Left ventricle myocardium superior (tissue), 1 donor: Measurements from ENCODE around the gene PER2. TPM values are rescaled to one million over a fixed set of nuclear protein-coding genes. Genes with fewer than 3 reads are reported as not detected.
A peak's percentile ranks its signal among the peaks of the same experiment; 100 is the strongest.

Experiments
- ATAC-seq: fragments of 200-7000 bp; cut with Tn5 transposase; one replicate; pipeline ENCODE4 v1.9.1; 2020; ENCODE audit warnings: mild to moderate bottlenecking, moderate library complexity
- DNase-seq: peaks from one replicate; pipeline ENCODE4 v3.0.0-alpha.2; 2020
- intact Hi-C: fragments of 100-400 bp; cut with micrococcal nuclease; formaldehyde crosslinking; loops from one replicate; pipeline ENCODE4 v1.11.0; 2022
- total RNA-seq: library from RNA; stranded (reverse); fragmentation: NEBNext Ultra II Directional; extraction: Animal tissue kit (Norgen Biotek cat#: 25700); gene quantifications from one replicate; pipeline ENCODE4 v1.2.1, GENCODE V29; 2021
- donor health status: DM: no; HTN: yes; CAD: no; lungs with severe emphysema.

The PER2 gene
- total RNA-seq, 1 donor from 2014 or later: 4.5 TPM

DNA sequence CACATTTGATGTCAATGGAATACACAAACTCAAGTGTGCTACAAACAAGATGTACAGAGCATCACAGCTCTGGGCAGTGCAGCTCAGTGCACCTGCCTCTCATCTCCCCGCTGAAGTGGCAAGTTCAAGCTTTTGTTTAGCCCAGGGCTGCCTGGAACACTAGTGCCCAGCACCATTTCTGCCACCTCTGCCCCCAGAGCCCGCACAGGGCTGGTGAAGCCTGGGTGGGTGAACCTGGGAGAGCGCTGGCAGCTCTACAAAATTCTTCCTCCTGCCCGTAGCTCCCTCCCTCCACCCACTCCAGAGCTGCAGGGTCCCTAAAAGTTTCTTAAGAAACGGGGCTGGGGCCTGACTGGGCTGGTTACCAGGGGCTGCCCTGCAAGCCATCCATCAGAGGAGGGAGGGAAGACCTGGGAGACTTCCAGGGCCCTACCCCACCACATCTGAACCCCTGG, 50.1 kb downstream of the PER2 start:
- ATAC-seq (no peak), DNase-seq (no peak)
- intact Hi-C loops: no loop called here

GRCh38 chr2:238237431-238238135, 50.8 kb downstream of the PER2 start:
- intact Hi-C loops: no loop called here
- ATAC-seq (no peak), DNase-seq (no peak)

DNA sequence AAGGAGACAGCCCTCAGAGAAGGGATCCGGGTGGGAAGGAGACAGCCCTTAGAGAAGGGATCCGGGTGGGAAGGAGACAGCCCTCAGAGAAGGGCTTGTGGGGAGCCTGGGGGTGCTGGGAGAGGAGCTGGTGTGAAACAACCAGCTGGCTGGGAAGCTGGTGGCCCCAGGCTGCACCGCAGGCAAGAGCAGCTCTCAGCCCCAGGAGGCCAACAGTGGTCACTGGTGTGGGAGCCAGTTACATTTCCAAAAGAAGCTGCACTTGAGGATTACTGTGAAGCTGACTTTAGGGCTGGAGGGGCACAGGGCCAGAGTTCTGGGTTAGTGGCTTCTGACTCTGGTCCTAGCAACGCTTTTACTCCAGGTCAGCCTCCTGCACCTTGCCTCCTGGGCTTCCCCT, 51.8 kb downstream of the PER2 start:
- intact Hi-C loops: no loop called here

GRCh38 chr2:238235856-238236255, 52.6 kb downstream of the PER2 start:
- DNase-seq (no peak), ATAC-seq (no peak)
- intact Hi-C loops: no loop called here

More for the DNA sequence above, 51.8 kb downstream of the PER2 start:
- DNase-seq (no peak), ATAC-seq (no peak)

- no peak for DNase-seq
- no peak for ATAC-seq
- intact Hi-C loops: no loop called here
These were observed 53.1 kb downstream of the PER2 start for GRCh38 chr2:238235331-238235732.

GRCh38 chr2:238233625-238234024, 54.8 kb downstream of the PER2 start:
- no peak for ATAC-seq
- intact Hi-C loops: no loop called here
- DNase-seq: no peak

GRCh38 chr2:238231809-238232208, 56.6 kb downstream of the PER2 start:
- intact Hi-C loops: no loop called here
- DNase-seq (no peak), ATAC-seq (no peak)

DNA sequence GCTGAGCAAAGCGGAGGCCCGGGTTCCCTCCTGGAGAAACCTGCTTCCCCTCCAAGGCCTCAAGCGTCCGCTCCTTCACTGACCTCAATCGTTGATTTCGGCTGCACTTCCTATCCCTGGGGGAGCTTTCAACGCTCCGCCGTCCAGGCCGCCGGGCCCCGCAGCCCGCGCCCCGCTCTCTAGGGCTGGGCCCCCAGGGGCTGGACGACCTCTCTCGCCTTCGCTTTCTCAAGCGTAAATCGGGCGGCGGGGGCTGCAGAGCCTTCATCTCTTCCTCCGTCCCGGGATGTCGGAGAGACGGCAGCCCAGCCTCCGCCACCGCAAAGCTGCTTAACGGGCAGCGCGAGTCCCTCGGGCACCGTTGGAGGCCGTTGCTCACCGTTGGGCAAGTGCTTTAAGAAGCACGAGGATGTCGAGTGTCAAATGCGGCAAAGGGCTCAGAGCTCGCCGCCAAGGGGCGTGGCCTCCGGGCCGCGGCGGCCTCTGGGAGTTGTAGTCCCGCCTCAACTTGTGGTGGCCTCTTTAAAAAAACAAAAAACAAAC, 57.1 kb downstream of the PER2 start:
- intact Hi-C loops: no loop called here
- DNase-seq: peak; percentile 87
- peak; percentile 78 for ATAC-seq

DNA sequence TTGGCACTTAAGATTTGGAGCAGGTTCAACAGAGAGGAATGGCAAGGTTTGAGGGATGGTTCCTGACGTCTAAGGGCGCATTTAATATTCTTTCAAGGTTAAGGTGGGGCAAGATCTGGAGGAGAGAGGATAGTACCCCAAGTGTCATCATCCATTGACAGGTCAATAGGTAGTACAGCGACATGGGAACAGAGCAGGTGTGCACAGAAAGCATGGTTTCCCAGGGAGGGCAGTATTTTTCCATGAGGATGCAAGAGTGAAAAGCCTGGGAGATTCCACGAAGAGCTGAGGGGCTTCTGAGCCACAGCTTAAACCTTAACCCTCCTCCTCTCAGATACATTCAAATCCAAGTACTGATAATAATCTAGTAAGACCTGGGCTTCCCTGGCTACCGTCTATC, 57.7 kb downstream of the PER2 start:
- DNase-seq: no peak
- no peak for ATAC-seq
- intact Hi-C loops: no loop called here

- intact Hi-C loops: no loop called here
- DNase-seq: no peak
- peak; percentile 44 for ATAC-seq
These were observed 59.7 kb downstream of the PER2 start for GRCh38 chr2:238228700-238229099.

- no peak for DNase-seq
- intact Hi-C loops: no loop called here
- ATAC-seq: no peak
These were observed 60.8 kb downstream of the PER2 start for GRCh38 chr2:238227587-238228032.

DNA sequence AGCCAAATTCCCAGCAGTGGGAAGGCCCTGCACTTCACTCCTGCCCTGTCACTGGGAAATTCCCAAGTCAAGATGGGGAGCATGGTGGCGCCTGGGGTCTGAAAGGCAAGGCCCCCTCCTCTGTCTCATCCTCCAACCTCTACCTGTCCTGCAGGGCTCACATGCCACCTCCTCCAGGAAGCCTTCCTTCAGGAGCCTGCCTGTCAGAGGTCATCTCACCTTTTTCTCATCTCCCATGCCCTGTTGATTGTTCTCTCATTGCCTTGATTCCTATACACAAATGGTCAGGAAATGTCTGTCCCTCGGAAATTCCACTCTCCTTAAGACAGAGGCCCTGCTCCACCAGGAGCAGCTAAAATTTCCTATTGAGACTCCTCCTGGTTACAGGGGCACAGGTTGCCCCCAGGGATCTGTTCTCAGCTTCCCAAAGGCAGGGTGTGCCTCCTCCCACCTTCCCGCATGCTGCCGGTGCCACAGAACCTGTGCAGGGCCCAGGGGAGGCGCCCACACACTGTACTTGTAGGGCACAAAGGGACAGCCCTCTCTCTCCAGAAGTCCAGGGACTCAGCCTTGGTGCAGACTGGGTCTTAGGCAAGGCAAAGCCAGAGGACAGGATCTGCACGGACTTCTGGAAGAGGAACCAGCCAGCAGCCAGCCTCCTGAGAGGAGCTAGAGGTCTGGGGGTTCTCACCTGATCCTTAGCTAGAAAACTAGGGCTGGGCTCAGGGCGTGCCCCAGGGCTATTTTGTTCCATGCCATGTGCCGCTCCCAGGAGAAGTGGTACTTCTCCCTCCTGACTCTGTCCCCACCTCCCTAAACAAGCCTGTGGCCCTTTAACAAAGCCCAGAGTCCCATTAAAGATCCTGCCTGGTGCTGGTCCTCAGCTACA, 61.5 kb downstream of the PER2 start:
- intact Hi-C loops: no loop called here
- ATAC-seq: no peak
- no peak for DNase-seq

GRCh38 chr2:238225911-238226697, 62.3 kb downstream of the PER2 start:
- DNase-seq: peak; percentile 60
- intact Hi-C loops: no loop called here
- ATAC-seq: peak; percentile 45

- ATAC-seq: no peak
- intact Hi-C loops: no loop called here
These were observed 63.3 kb downstream of the PER2 start for GRCh38 chr2:238225121-238225520.

GRCh38 chr2:238224356-238225035, 63.9 kb downstream of the PER2 start:
- intact Hi-C loops: no loop called here
- ATAC-seq: no peak

More at GRCh38 chr2:238225121-238225520, 63.3 kb downstream of the PER2 start:
- no peak for DNase-seq

GRCh38 chr2:238220892-238221521, 67.4 kb downstream of the PER2 start:
- ATAC-seq: peak; percentile 47
- DNase-seq: no peak
- intact Hi-C loops: no loop called here

More at GRCh38 chr2:238224356-238225035, 63.9 kb downstream of the PER2 start:
- DNase-seq: no peak

DNA sequence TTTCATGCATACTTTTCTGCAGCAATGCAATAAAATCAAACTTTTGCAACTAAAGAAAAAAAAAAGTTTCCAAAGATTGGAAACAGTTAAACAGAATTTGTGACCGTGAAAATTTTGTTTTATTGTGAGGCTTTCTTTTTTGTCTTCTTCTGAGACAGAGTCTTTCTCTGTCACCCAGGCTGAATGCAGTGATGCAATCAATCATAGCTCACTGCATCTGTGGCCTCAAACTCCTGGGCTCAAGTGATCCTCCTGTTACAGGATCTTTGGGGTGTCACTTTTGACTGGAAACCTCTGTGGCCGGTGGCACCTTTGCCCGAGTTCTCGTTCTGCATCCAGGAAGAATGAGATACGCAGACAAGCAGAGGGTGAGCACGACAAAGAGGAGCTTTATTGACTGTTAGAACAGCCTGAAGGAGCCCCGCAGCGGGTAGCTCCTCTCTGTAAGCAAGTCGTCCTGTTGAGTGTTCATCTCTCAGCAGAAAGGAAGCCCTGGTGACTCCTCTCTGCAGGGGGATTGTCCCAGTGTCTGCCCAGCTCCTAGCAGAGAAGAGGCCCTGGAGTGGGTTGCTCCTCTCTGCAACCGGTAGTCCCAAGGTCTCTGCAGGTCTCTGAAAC, 68.0 kb downstream of the PER2 start:
- no peak for ATAC-seq
- intact Hi-C loops: no loop called here
- no peak for DNase-seq

GRCh38 chr2:238216651-238217184, 71.7 kb downstream of the PER2 start:
- ATAC-seq: peak; percentile 93
- intact Hi-C loops: no loop called here
- DNase-seq: peak; percentile 45
